SU-DHL-6 (cell line): ENCODE results near the gene COX4I1.

Source experiments
- H2AFZ ChIP-seq: fragments of 200-600 bp; sonication (generic); 2 replicates; pipeline ENCODE4 v1.6.1; 2014; ENCODE audit warnings: low read depth, mild to moderate bottlenecking, moderate library complexity, mixed read lengths, antibody characterized with exemption, low read length; ENCODE audit not compliant: severe bottlenecking
- H3F3A ChIP-seq: fragments of 200-600 bp; shearing (Covaris generic); 2 replicates; pipeline ENCODE4 v1.6.0; 2016; ENCODE audit warnings: antibody characterized with exemption, mild to moderate bottlenecking; ENCODE audit not compliant: insufficient read depth
- H3K27ac ChIP-seq: fragments of 200-600 bp; sonication (generic); 2 replicates; pipeline ENCODE4 v1.5.1; 2016; ENCODE audit warnings: low read depth, mild to moderate bottlenecking, low read length, moderate library complexity, mixed read lengths
- H3K27me3 ChIP-seq: fragments of 200-600 bp; sonication (generic), shearing (Covaris generic); 2 replicates; pipeline ENCODE4 v1.6.0; 2014; ENCODE audit warnings: mild to moderate bottlenecking, low read length
- H3K36me3 ChIP-seq: fragments of 200-600 bp; sonication (generic); 2 replicates; pipeline ENCODE4 v1.6.1; 2014; ENCODE audit warnings: mild to moderate bottlenecking, low read length, mixed read lengths
- H3K4me2 ChIP-seq: fragments of 300-600, 200-600 bp; shearing (Covaris generic), sonication (generic); 2 replicates; pipeline ENCODE4 v1.6.0; 2014; ENCODE audit warnings: low read length, low read depth, mild to moderate bottlenecking; ENCODE audit not compliant: poor library complexity, severe bottlenecking
- H3K4me3 ChIP-seq: fragments of 200-600 bp; sonication (generic); 2 replicates; pipeline ENCODE4 v1.5.1; 2014; ENCODE audit warnings: antibody characterized with exemption, low read length, mild to moderate bottlenecking, mixed read lengths; ENCODE audit not compliant: insufficient read depth, poor library complexity, severe bottlenecking
- H3K79me2 ChIP-seq: fragments of 200-600 bp; sonication (generic); 2 replicates; pipeline ENCODE4 v1.6.1; 2014; ENCODE audit warnings: mild to moderate bottlenecking, low read length, moderate library complexity; ENCODE audit not compliant: insufficient read depth
- H3K9ac ChIP-seq: fragments of 200-600 bp; sonication (generic); 2 replicates; pipeline ENCODE4 v1.7.0; 2014; ENCODE audit warnings: mild to moderate bottlenecking, low read length
- H3K9me2 ChIP-seq: fragments of 200-600 bp; sonication (generic); replicated peaks from 2 replicates; pipeline ENCODE4 v1.6.1; 2014; ENCODE audit warnings: low read length; ENCODE audit not compliant: insufficient read depth
- H3K9me3 ChIP-seq: fragments of 200-600 bp; sonication (generic); 2 replicates; pipeline ENCODE4 v1.6.1; 2014; ENCODE audit warnings: low read length, mixed read lengths; ENCODE audit not compliant: insufficient read depth
- H4K20me1 ChIP-seq: fragments of 200-600 bp; sonication (generic); 2 replicates; pipeline ENCODE4 v1.6.1; 2014; ENCODE audit warnings: low read depth, mild to moderate bottlenecking, antibody characterized with exemption, low read length, moderate library complexity, mixed read lengths
- EZH2phosphoT487 ChIP-seq: fragments of 200-600 bp; sonication (generic), shearing (Covaris generic); conservative IDR thresholded peaks from 2 replicates; pipeline ENCODE4 v1.6.1; 2018; ENCODE audit warnings: mild to moderate bottlenecking, antibody characterized with exemption, low read length, moderate library complexity, mixed read lengths
- TF ChIP-seq, protein P1 (sequence below): fragments of 200-600 bp; sonication (generic); IDR thresholded peaks from one replicate; pipeline ENCODE4 v1.5.1; 2017; ENCODE audit warnings: antibody characterized with exemption, mild to moderate bottlenecking, low read length, moderate library complexity; ENCODE audit not compliant: insufficient read depth, poor library complexity, severe bottlenecking

The COX4I1 gene

DNA sequence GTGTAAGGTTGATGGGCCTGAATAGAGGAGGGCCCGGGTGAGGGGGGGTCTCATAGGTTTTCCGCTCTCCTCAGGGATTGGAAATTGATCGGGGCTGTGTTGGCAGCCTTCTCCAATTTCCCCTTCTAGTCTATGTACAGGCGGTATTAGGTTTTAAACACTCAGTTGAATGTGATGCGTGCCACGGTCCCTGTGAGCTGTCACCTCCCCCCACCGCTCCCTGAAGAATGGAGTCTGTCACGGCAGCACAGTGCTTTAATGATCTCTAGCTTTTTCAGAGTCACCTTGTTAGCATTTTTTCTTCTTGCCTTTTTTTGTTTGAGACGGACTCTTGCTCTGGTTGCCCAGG, 800 bp downstream of the COX4I1 start:
- H3K36me3 ChIP-seq, result no peaks in the 10 kb centered on the region
- no peaks in the 10 kb centered on the region for H3K9me2 ChIP-seq
- no peaks in the 10 kb centered on the region for H3K9me3 ChIP-seq
- H3F3A ChIP-seq, result no peaks in the 10 kb centered on the region
- H3K4me2 ChIP-seq, result peak overlapping the region; percentile 88
- peak overlapping the region; percentile 94 for H3K4me3 ChIP-seq
- peaks cover 71% of the 10 kb centered on the region for H3K79me2 ChIP-seq
- peak overlapping the region; percentile 96 for H3K9ac ChIP-seq
- no peak overlapping the region for H2AFZ ChIP-seq
- no peak for TF ChIP-seq EZH2phosphoT487
- TF ChIP-seq, protein P1, sequence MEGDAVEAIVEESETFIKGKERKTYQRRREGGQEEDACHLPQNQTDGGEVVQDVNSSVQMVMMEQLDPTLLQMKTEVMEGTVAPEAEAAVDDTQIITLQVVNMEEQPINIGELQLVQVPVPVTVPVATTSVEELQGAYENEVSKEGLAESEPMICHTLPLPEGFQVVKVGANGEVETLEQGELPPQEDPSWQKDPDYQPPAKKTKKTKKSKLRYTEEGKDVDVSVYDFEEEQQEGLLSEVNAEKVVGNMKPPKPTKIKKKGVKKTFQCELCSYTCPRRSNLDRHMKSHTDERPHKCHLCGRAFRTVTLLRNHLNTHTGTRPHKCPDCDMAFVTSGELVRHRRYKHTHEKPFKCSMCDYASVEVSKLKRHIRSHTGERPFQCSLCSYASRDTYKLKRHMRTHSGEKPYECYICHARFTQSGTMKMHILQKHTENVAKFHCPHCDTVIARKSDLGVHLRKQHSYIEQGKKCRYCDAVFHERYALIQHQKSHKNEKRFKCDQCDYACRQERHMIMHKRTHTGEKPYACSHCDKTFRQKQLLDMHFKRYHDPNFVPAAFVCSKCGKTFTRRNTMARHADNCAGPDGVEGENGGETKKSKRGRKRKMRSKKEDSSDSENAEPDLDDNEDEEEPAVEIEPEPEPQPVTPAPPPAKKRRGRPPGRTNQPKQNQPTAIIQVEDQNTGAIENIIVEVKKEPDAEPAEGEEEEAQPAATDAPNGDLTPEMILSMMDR, result no peak
- H4K20me1 ChIP-seq, result no peaks in the 10 kb centered on the region
- H3K27ac ChIP-seq, result peak overlapping the region; percentile 53; the same call in 1 of the 2 replicates
- no peaks in the 10 kb centered on the region for H3K27me3 ChIP-seq

DNA sequence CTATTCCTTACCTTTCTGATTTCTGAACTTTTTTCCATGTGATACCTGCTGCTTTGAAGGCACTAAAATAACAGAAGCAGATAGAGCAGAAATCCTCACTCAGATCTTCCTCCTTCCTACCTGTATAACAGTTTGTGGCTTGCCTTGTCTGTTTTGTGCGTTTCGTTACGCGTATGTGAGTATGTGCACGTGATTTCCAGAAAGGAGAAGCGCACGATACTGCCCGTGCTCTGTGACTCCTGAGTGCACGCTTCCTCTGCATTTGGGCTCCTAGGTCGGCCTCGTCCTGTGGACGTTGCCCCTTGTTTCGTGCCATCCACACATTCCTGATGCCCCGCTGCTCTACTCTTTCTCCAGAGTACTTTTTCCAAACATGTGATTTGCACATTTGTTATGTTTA, 4.1 kb downstream of the COX4I1 start:
- H3K9me3 ChIP-seq, result no peaks in the 10 kb centered on the region
- H3K79me2 ChIP-seq, result peaks cover 40% of the 10 kb centered on the region
- no peak overlapping the region for H3K4me3 ChIP-seq
- H4K20me1 ChIP-seq, result no peaks in the 10 kb centered on the region
- no peaks in the 10 kb centered on the region for H3K27me3 ChIP-seq
- H3K9ac ChIP-seq, result no peak overlapping the region
- H3K9me2 ChIP-seq, result no peaks in the 10 kb centered on the region
- H2AFZ ChIP-seq, result no peak overlapping the region
- no peaks in the 10 kb centered on the region for H3F3A ChIP-seq
- TF ChIP-seq, protein P1, result no peak
- TF ChIP-seq EZH2phosphoT487, result no peak
- H3K36me3 ChIP-seq, result no peaks in the 10 kb centered on the region
- no peak overlapping the region for H3K4me2 ChIP-seq
- no peak overlapping the region for H3K27ac ChIP-seq

DNA sequence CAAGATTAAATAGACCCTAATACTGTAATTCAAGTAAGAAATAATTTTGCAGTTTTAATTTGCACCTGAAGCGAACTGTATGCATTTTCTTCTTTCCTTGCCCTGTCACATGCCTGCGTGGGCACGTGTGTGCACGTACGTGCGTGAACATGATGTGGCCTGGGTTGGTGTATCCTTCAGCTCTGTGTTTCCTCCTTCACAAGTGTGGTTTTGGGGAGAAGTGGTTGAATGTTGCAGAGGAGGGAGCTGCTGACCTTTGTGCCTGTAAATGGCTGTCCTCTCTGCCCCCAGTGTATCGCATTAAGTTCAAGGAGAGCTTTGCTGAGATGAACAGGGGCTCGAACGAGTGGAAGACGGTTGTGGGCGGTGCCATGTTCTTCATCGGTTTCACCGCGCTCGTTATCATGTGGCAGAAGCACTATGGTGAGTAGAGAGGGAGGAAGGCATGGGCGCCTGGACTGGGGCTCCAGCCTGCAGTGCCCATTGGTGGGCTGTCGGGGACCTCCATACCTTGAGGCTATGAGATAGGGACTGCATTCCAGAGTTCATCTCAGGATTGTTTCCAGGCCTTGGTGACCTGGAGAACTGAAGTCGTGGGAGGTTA, 6.0 kb downstream of the COX4I1 start:
- no peaks in the 10 kb centered on the region for H3K9me2 ChIP-seq
- no peak overlapping the region for H2AFZ ChIP-seq
- H4K20me1 ChIP-seq, result no peaks in the 10 kb centered on the region
- H3K27ac ChIP-seq, result no peak overlapping the region
- H3K9ac ChIP-seq, result no peak overlapping the region
- TF ChIP-seq, protein P1, result no peak
- TF ChIP-seq EZH2phosphoT487, result no peak
- H3K79me2 ChIP-seq, result peaks cover 22% of the 10 kb centered on the region
- no peaks in the 10 kb centered on the region for H3K9me3 ChIP-seq
- no peak overlapping the region for H3K4me2 ChIP-seq
- H3K27me3 ChIP-seq, result no peaks in the 10 kb centered on the region
- H3F3A ChIP-seq, result no peaks in the 10 kb centered on the region
- H3K4me3 ChIP-seq, result no peak overlapping the region
- no peaks in the 10 kb centered on the region for H3K36me3 ChIP-seq
